ENCODE data around the gene DRAM2. TPM values are rescaled to one million over a fixed set of nuclear protein-coding genes. Genes with fewer than 3 reads are reported as not detected.
"Not testable (repeated sequence)": the region's sequence is repeated elsewhere in the genome, so short reads cannot be mapped to it uniquely, and the experiment has no call there.

DRAM2 gene
- total RNA-seq, 5 donors from 2014 or later (not counting 1 experiment from before 2014, with no cell fraction given), result 28.5 to 36.7 (median 31.5) TPM

DNA sequence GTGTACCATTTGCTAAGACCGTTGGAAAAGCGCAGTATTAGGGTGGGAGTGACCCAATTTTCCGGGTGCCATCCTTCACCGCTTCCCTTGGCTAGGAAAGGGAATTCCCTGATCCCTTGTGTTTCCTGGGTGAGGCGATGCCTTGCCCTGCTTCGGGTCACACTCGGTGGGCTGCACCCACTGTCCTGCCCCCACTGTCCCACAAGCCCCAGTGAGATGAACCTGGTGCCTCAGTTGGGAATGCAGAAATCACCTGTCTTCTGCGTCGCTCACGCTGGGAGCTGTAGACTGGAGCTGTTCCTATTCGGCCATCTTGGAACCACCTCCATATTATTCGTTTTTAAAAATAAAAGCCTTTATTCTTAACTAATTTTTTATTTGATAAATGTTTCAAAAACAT is 60.6 kb downstream of the DRAM2 start:
- POLR2A ChIA-PET, result not testable (repeated sequence)

DNA sequence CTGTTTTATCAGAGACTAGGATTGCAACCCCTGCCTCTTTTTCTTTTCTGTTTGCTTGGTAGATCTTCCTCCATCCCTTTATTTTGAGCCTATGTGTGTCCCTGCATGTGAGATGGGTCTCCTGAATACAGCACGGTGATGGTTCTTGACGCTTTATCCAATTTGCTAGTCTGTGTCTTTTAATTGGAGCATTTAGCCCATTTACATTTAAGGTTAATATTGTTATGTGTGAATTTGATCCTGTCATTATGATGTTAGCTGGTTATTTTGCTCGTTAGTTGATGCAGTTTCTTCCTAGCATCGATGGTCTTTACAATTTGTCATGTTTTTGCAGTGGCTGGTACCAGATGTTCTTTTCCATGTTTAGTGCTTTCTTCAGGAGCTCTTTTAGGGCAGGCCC is 62.6 kb downstream of the DRAM2 start:
- H3K4me3 Mint-ChIP-seq; H3K27ac ChIP-seq (ENCODE audit: low read length); CTCF ChIA-PET; H3K27me3 ChIP-seq (replicated peaks in 1 of 2; ENCODE audit: control insufficient read depth in 2 of 2, extremely low read depth in 1 of 2, insufficient read depth in 2 of 2, low read length in 1 of 2); DNase-seq; H3K36me3 ChIP-seq (ENCODE audit: control insufficient read depth in 2 of 2, extremely low read depth in 1 of 2, insufficient read depth in 1 of 2, low read length in 1 of 2); H3K4me1 ChIP-seq (ENCODE audit: control insufficient read depth in 1 of 2, extremely low read depth in 1 of 2, insufficient read depth in 2 of 2, low read length in 2 of 2); H3K36me3 Mint-ChIP-seq; ATAC-seq (replicated peaks in 1 of 4); H3K27ac Mint-ChIP-seq; H3K9me3 ChIP-seq; H3K4me1 Mint-ChIP-seq; POLR2A ChIA-PET; H3K4me3 ChIP-seq (ENCODE audit: control insufficient read depth in 1 of 2, extremely low read depth in 1 of 2, low read length in 1 of 2): not testable (repeated sequence)
- peaks cover 6 to 16% (median 14%) of the 10 kb centered on the region in 3 donors for H3K9me3 Mint-ChIP-seq
- H3K27me3 Mint-ChIP-seq, result peaks cover 25 to 30% of the 10 kb centered on the region in 2 donors
- WGBS (ENCODE audit: insufficient coverage), result no CpG with 5 or more reads among the region's 4 CpGs

More for the DNA sequence above, 60.6 kb downstream of the DRAM2 start:
- ATAC-seq (replicated peaks in 1 of 4); H3K9me3 ChIP-seq; H3K27ac Mint-ChIP-seq; H3K27me3 ChIP-seq (replicated peaks in 1 of 2; ENCODE audit: control insufficient read depth in 2 of 2, extremely low read depth in 1 of 2, insufficient read depth in 2 of 2, low read length in 1 of 2); H3K4me1 ChIP-seq (ENCODE audit: control insufficient read depth in 1 of 2, extremely low read depth in 1 of 2, insufficient read depth in 2 of 2, low read length in 2 of 2); H3K4me3 Mint-ChIP-seq; H3K36me3 Mint-ChIP-seq; DNase-seq; H3K4me1 Mint-ChIP-seq; H3K4me3 ChIP-seq (ENCODE audit: control insufficient read depth in 1 of 2, extremely low read depth in 1 of 2, low read length in 1 of 2); H3K27ac ChIP-seq (ENCODE audit: low read length); CTCF ChIA-PET; H3K36me3 ChIP-seq (ENCODE audit: control insufficient read depth in 2 of 2, extremely low read depth in 1 of 2, insufficient read depth in 1 of 2, low read length in 1 of 2): not testable (repeated sequence)
- Mint-ChIP-seq H3K9me3 (peaks cover 6 to 16% (median 14%) of the 10 kb centered on the region in 3 donors), H3K27me3 (peaks cover 41 to 47% of the 10 kb centered on the region in 2 donors)
- 100% methylated on average over 4 of the region's 12 CpGs for WGBS (ENCODE audit: insufficient coverage)

Other genes starting within 250 kb of the DRAM2 start
- 10 to 100 TPM in 3 of 5 donors, 1 to 10 TPM in 2; 6.4 to 23.8 (median 19.9) TPM for gene LRIF1, start 176.2 kb downstream of the DRAM2 start, total RNA-seq
- gene CEPT1, start 130 bp upstream of the DRAM2 start, total RNA-seq, result 10 to 100 TPM; 33.2 to 42.3 (median 36.3) TPM
- gene DENND2D, start 60.6 kb upstream of the DRAM2 start, total RNA-seq, result 100 to 1,000 TPM; 128 to 234 (median 222) TPM
- 10 to 100 TPM in 4 of 5 donors, 1 to 10 TPM in 1; 3.6 to 28.1 (median 10.9) TPM for gene CHI3L2, start 87.6 kb upstream of the DRAM2 start, total RNA-seq
- not detected for gene CHIA, start 150.8 kb upstream of the DRAM2 start, total RNA-seq

Measured in T-cell (primary cell).